Activated CD4-positive, alpha-beta T cell treated with anti-CD3 and anti-CD28 coated beads for 36 hours (primary cell): ENCODE results near the gene NFATC2. TPM values are rescaled to one million over a fixed set of nuclear protein-coding genes. Genes with fewer than 3 reads are reported as not detected.

Experiments
- ATAC-seq: fragments of 200-7000 bp; cut with Tn5 transposase; one replicate; pipeline ENCODE4 v1.10.0; 2021; ENCODE audit warnings: mild to moderate bottlenecking, moderate library complexity
- CTCF ChIA-PET: fragments of 350-600 bp; sonication (Branson Sonifier 250); formaldehyde crosslinking; loops from one replicate; lab custom pipeline; 2021; ENCODE audit warnings: antibody characterized with exemption; lab: Charles Lee
- POLR2A ChIA-PET: fragments of 350-600 bp; sonication (Branson Sonifier 250); formaldehyde crosslinking; loops from one replicate; lab custom pipeline; 2021; ENCODE audit warnings: antibody characterized with exemption, inconsistent platforms; lab: Charles Lee
- DNase-seq: peaks from one replicate; pipeline ENCODE4 v3.0.0-alpha.2; 2020
- H3K27ac Mint-ChIP-seq: one replicate; pipeline ENCODE4 v1.8.0; 2021; ENCODE audit warnings: mixed read lengths
- H3K27me3 Mint-ChIP-seq: one replicate; pipeline ENCODE4 v1.8.0; 2021; ENCODE audit warnings: mixed read lengths
- H3K36me3 Mint-ChIP-seq: one replicate; pipeline ENCODE4 v1.8.0; 2021; ENCODE audit warnings: low read depth, mixed read lengths
- H3K4me1 Mint-ChIP-seq: one replicate; pipeline ENCODE4 v1.8.0; 2021; ENCODE audit warnings: mixed read lengths
- H3K4me3 Mint-ChIP-seq: one replicate; pipeline ENCODE4 v1.8.0; 2021; ENCODE audit warnings: mild to moderate bottlenecking, moderate library complexity, mixed read lengths
- H3K9me3 Mint-ChIP-seq: one replicate; pipeline ENCODE4 v1.8.0; 2021; ENCODE audit warnings: low read depth, mixed read lengths
- intact Hi-C, 2 experiments: fragments of 100-400 bp; cut with DNase I in 1 of 2; cut with micrococcal nuclease in 1 of 2; formaldehyde crosslinking; loops; one replicate each; pipeline versions ENCODE4 v1.14.2 to v1.15.1; 2022 to 2024; cut with DNase I, micrococcal nuclease
- total RNA-seq, 2 experiments: library from RNA; stranded (reverse); gene quantifications; one replicate each; pipeline ENCODE4 v1.2.3, GENCODE V29; 2021

Gene NFATC2
- total RNA-seq, 2 experiments from 2014 or later, result 38.5 to 49.8 TPM

DNA sequence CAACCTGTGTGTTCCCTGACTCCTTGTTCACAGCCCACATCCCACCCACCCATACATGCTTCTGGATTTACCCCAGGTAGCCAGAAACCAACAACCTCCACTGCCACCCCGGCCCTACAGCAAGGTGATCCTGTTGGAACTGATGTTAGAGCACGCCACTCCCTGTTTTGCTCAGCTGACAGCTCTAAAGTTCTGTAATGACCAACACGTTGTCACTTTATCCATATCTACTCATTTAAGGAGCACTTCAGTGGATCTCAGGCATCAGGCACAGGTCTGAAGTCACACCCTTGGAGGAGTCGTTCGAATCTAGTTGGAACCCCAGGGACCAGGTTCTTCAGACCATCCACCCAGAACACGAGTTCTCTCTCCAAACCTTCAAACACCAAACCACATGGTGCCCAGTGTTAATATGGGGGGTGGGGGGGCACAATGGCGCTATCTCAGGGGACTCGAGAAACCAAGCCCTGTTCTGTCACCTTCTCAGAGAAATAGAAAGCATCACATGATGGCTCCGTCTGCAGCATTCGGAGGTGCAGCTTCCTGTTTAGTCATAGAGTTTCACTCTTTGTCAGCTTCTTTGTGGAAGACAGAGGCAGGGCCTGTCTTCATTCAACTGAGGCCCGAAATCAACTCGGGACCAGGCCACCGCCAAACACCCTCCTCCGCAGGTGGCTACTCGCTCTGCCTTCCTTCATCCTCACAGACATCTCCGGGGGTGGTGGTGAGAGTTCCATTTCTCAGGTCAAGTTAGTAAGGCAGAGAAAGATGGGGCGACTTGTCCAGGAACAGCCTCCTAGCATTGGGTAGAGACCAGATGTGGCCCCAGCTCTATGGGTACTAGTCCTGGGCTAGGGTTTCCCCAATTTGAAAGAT, 142.2 kb downstream of the NFATC2 start:
- Mint-ChIP-seq H3K4me3 (peak overlapping the region; percentile 54), H3K4me1 (peaks cover 70% of the 10 kb centered on the region), H3K27me3 (no peaks in the 10 kb centered on the region), H3K27ac (peak overlapping the region; percentile 98), H3K36me3 (peaks cover 64% of the 10 kb centered on the region), H3K9me3 (no peaks in the 10 kb centered on the region)
- CTCF ChIA-PET, result interaction anchor here (0.9 to 1.5 kb wide), 4 partner anchors 11 to 142 kb away, joined by 3 to 7 read pairs (median 4); partner anchors contain the start of gene NFATC2
- intact Hi-C loops, result loop anchor here (1.0 to 5.0 kb wide), 11 partner anchors 12 to 1063 kb away; partner anchors contain the start of gene NFATC2 (in 1 of the 2)
- POLR2A ChIA-PET, result interaction anchor here (0.7 to 1.5 kb wide), 9 partner anchors 13 to 208 kb away, joined by 3 to 7 read pairs (median 3); no protein-coding TSS in a partner anchor
- peak; percentile 69 for ATAC-seq
- DNase-seq, result peak; percentile 81

DNA sequence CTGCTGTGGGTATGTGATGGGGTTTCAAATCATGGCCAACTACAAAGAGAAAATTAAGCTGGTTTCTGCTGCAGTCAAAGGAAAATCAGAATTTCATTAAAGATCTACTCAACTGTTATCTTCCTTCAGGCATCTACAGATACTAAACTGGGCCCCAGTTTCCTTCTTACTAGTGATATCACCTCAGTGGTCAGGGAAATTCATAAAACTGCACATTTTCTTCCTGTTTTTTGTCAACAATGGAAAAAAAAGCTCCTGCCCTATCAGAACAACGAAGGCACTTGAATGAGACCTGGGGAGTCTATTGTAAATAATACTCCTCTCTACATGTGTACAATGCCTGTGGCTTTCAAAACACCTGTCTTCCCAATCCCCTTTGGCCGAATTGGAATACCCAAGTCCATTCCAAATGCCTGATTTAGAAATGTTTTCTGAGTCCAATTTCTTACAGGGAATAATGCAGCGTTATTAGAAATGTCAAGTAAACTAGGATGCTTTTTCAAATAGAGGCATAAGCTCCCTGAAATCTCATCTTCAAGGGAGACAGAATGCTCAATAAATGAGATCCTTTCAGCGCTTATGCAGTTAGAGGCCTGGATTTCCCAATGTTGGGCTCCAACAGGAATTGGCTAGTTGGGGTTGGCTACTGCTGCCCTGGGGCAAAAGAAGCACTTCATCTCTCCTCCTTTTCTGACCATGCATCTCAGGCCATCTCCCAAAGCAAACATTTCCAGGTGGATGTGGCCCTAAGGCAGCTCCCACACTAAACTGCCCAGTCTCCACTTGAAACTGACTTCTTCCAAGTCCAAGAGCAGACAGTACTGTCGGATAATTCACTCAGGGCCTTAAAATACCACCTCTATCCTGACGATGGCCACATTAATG, 143.3 kb downstream of the NFATC2 start:
- H3K9me3 Mint-ChIP-seq, result no peaks in the 10 kb centered on the region

DNA sequence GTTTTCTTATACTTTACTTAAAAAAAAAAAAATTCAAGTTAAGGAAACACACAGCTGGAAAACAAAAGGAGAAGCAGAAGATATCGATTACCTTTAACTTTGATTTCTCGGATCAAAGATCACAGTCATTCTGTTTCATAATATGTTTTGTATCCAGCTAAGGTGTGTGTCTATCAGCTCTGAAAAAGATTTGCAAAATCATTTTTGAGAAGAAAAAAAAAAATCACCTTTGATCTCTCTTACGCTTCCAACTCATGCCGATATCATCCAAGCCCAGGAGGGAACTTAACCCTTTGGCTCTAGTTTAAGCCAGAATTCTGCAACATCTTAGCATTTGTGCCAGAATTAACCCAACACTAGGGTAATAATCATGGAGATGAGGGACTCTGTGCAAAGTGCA, 144.0 kb downstream of the NFATC2 start:
- intact Hi-C loops, result no loop called here
- H3K27ac Mint-ChIP-seq, result peak overlapping the region; percentile 98
- H3K9me3 Mint-ChIP-seq, result no peaks in the 10 kb centered on the region
- ChIA-PET CTCF (interaction anchor here (1.0 to 1.9 kb wide), 2 partner anchors 9 to 127 kb away, joined by 3 to 4 read pairs; no protein-coding TSS in a partner anchor), POLR2A (interaction anchor here (0.7 kb wide), 1 partner anchor 93 kb away, joined by 3 read pairs; no protein-coding TSS in a partner anchor)
- H3K4me1 Mint-ChIP-seq, result peaks cover 57% of the 10 kb centered on the region
- no peaks in the 10 kb centered on the region for H3K27me3 Mint-ChIP-seq
- no peak for DNase-seq
- ATAC-seq, result no peak
- H3K36me3 Mint-ChIP-seq, result peaks cover 54% of the 10 kb centered on the region
- H3K4me3 Mint-ChIP-seq, result no peak overlapping the region

More for the DNA sequence above, 143.3 kb downstream of the NFATC2 start:
- ChIA-PET CTCF (interaction anchor here (0.7 to 1.9 kb wide), 5 partner anchors 10 to 417 kb away, joined by 3 to 7 read pairs (median 3); no protein-coding TSS in a partner anchor), POLR2A (interaction anchor here (0.7 to 1.5 kb wide), 6 partner anchors 11 to 143 kb away, joined by 3 to 7 read pairs (median 3); no protein-coding TSS in a partner anchor)
- intact Hi-C loops, result no loop called here
- Mint-ChIP-seq H3K27me3 (no peaks in the 10 kb centered on the region), H3K27ac (peak overlapping the region; percentile 98), H3K4me1 (peaks cover 64% of the 10 kb centered on the region), H3K4me3 (peak overlapping the region; percentile 54), H3K36me3 (peaks cover 60% of the 10 kb centered on the region)
- DNase-seq (no peak), ATAC-seq (no peak)

DNA sequence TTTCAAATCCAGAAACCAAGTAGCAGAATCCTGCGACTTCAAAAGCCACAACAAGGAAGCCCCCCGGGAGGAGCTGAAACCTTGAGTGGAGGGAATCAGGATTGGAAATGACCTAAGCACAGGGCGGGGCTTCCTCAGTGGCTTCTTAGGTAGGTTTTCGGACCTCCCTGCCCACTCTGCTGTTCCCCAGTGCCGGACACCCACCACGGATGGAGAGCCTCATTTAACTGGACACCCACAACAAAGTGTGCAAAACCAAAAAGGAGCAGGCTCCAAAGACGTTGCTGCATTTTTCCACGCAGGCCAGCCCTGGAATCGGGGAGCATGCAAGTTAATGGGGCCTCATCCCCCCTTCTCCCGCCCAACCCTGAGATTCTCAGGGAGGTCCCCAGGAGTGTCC, 144.4 kb downstream of the NFATC2 start:
- Mint-ChIP-seq H3K27me3 (no peaks in the 10 kb centered on the region), H3K27ac (no peak overlapping the region), H3K4me3 (no peak overlapping the region), H3K9me3 (no peaks in the 10 kb centered on the region), H3K4me1 (peaks cover 53% of the 10 kb centered on the region), H3K36me3 (peaks cover 52% of the 10 kb centered on the region)
- ChIA-PET CTCF (interaction anchor here (1.0 to 1.9 kb wide), 3 partner anchors 9 to 128 kb away, joined by 3 to 4 read pairs (median 3); no protein-coding TSS in a partner anchor), POLR2A (interaction anchor here (0.7 kb wide), 1 partner anchor 93 kb away, joined by 3 read pairs; no protein-coding TSS in a partner anchor)
- intact Hi-C loops, result no loop called here
- ATAC-seq (no peak), DNase-seq (no peak)

DNA sequence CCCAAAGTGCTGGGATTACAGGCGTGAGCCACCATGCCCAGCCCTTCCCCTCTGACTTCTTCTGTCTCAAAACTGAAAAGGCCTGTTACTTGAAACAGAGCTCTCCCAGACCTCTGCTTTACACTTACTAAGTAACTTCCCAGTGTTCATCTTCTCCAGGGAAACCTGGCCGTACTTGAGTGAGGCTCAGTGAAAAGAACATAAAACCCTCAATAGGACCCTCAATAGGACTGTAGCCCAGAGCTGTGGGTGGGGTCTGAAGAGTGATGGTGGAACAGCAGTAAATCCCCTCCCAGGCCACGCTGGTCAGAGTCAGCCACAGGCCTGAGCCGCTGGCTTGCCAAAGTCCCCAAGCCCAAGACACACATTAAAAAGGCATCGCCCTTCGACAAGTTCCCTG, 145.4 kb downstream of the NFATC2 start:
- intact Hi-C loops, result no loop called here
- ChIA-PET POLR2A (no interaction called here), CTCF (interaction anchor here (1.0 to 1.9 kb wide), 2 partner anchors 8 to 13 kb away, joined by 3 to 4 read pairs; no protein-coding TSS in a partner anchor)
- no peaks in the 10 kb centered on the region for H3K9me3 Mint-ChIP-seq
- H3K4me1 Mint-ChIP-seq, result peaks cover 46% of the 10 kb centered on the region
- no peak overlapping the region for H3K4me3 Mint-ChIP-seq
- DNase-seq (no peak), ATAC-seq (no peak)
- peak overlapping the region; percentile 49 for H3K27ac Mint-ChIP-seq
- peaks cover 50% of the 10 kb centered on the region for H3K36me3 Mint-ChIP-seq
- H3K27me3 Mint-ChIP-seq, result no peaks in the 10 kb centered on the region

DNA sequence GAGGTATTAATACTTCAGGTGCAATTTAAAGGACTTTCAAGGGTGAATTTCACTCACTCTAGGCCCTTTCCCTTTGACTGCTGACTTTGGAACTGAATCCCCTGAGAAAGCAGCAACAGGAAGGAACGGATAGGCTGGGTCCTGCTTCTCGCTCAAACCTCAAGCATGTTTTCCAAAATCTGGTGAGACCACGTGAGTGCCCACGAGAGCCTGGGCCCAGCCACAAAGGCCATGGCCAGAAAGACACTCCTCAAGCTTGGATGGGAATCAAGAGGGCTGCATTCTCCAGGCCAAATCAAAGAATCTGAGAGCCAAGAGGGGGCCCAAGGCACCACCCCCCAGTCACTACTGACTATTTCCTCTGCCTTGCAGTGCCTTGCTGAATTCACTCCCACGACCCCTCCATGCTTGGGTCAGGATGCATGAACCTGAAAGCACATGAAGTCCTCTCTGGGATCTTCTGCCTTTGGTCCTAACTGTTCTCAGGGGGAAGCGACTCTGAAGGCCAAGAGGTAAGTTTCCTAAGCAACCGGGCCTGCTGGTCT, 146.1 kb downstream of the NFATC2 start:
- Mint-ChIP-seq H3K4me1 (peaks cover 39% of the 10 kb centered on the region), H3K27me3 (no peaks in the 10 kb centered on the region), H3K4me3 (no peak overlapping the region), H3K27ac (no peak overlapping the region), H3K9me3 (no peaks in the 10 kb centered on the region), H3K36me3 (peaks cover 47% of the 10 kb centered on the region)
- DNase-seq (no peak), ATAC-seq (no peak)
- CTCF ChIA-PET, result interaction anchor here (1.1 kb wide), 1 partner anchor 200 kb away, joined by 4 read pairs; no protein-coding TSS in a partner anchor
- intact Hi-C loops, result no loop called here
- POLR2A ChIA-PET, result no interaction called here

DNA sequence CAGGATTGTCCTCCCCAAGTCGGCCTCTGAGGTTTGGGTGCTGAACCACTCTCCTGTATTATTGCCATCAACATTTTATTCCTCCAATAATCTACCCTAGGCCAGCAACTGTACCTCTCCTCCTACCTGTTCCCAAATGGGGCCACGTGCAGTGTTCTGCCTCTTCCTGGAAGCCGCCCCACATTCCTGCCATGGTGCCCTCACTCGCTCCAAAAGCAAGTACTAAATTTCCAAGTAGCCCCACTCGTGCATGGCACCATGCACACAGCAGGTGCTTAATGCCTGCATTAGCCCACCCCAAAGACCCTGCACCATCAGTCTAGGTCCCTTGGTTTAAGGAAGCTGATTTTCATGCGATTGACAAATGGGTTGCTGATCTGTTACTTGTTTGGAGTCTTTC, 147.8 kb downstream of the NFATC2 start:
- POLR2A ChIA-PET, result no interaction called here
- intact Hi-C loops, result no loop called here
- H3K9me3 Mint-ChIP-seq, result no peaks in the 10 kb centered on the region
- H3K4me1 Mint-ChIP-seq, result peaks cover 28% of the 10 kb centered on the region
- ATAC-seq, result no peak
- no peak for DNase-seq
- CTCF ChIA-PET, result no interaction called here
- H3K27ac Mint-ChIP-seq, result no peak overlapping the region
- H3K27me3 Mint-ChIP-seq, result no peaks in the 10 kb centered on the region
- H3K4me3 Mint-ChIP-seq, result no peak overlapping the region
- peaks cover 53% of the 10 kb centered on the region for H3K36me3 Mint-ChIP-seq

DNA sequence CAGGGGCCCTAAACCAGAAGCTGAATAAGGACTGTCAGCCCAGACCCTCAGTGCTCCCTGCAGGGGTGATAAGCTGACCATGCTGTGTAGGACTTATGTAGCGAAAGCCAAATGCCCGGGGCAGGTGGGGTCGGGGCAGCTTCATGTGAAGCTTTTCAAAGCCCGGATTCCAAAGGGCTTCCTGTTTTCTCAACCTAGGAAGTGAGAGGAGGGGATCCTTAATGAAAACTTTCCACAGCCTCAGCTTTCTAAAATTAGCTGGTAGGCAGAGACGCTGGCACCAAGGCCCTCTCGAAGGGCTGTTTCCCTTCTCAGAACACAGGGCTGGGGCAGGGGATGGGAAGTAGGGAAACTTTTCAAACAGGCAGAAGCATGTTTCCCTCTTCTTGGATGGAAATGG, 148.9 kb downstream of the NFATC2 start:
- H3K27me3 Mint-ChIP-seq, result no peaks in the 10 kb centered on the region
- H3K36me3 Mint-ChIP-seq, result peaks cover 51% of the 10 kb centered on the region
- H3K27ac Mint-ChIP-seq, result no peak overlapping the region
- ChIA-PET POLR2A (no interaction called here), CTCF (no interaction called here)
- intact Hi-C loops, result no loop called here
- H3K4me3 Mint-ChIP-seq, result no peak overlapping the region
- no peaks in the 10 kb centered on the region for H3K9me3 Mint-ChIP-seq
- DNase-seq, result no peak
- H3K4me1 Mint-ChIP-seq, result peaks cover 28% of the 10 kb centered on the region
- no peak for ATAC-seq

DNA sequence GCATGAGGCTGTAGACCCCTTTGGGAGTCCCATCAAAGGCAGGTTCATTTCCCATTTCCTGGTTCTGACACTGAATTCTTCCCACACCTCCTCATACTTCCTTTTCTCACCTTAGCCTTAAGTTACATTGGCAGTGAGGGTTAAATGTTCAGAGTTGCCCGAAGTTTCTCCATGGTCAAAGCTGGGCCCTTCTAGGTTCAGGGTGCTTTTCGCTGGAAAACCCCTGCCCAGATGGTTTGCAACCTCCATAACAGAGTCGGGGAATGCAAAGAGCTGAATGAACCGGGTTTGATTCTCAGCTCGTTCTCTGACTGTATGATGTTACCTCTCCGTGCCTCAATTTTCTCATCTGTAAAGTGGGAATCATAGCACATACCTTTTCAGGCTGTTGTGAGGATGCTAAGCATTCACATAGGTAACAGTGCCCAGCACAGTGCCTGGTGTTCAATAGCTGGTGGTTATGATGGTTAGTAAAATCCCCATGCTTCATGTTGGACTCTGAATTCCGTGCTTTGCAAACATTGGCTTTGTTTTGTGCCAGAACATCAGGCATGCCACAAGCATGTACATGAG, 149.8 kb downstream of the NFATC2 start:
- Mint-ChIP-seq H3K27me3 (no peaks in the 10 kb centered on the region), H3K4me3 (no peak overlapping the region), H3K9me3 (no peaks in the 10 kb centered on the region), H3K27ac (peak overlapping the region; percentile 25), H3K36me3 (peaks cover 51% of the 10 kb centered on the region), H3K4me1 (peaks cover 35% of the 10 kb centered on the region)
- ChIA-PET POLR2A (interaction anchor here (0.5 kb wide), 1 partner anchor 184 kb away, joined by 4 read pairs; no protein-coding TSS in a partner anchor), CTCF (interaction anchor here (1.5 kb wide), 1 partner anchor 230 kb away, joined by 5 read pairs; no protein-coding TSS in a partner anchor)
- no peak for DNase-seq
- ATAC-seq, result no peak
- intact Hi-C loops, result no loop called here

DNA sequence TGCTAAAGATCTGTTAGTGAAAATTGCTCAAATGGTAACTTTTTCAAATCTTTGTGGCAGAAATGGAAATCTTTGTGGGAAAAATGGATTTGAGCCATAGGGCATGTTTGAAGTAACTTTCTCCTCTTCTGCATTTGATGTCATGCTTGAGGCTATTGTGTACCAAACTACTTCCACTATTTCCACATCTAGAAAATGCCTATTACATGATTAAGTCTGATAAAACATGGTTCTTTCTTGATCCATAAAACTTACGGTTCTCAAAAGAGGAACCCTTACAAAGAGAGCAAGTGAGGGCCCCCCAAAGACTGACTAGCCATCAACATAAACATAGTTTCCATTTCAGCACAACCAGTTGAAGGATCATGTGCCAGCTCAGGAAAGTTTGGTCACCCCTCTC, 150.6 kb downstream of the NFATC2 start:
- Mint-ChIP-seq H3K4me3 (no peak overlapping the region), H3K27me3 (no peaks in the 10 kb centered on the region), H3K9me3 (no peaks in the 10 kb centered on the region), H3K27ac (no peak overlapping the region), H3K36me3 (peaks cover 48% of the 10 kb centered on the region), H3K4me1 (peaks cover 41% of the 10 kb centered on the region)
- intact Hi-C loops, result no loop called here
- ChIA-PET CTCF (interaction anchor here (1.5 kb wide), 1 partner anchor 231 kb away, joined by 5 read pairs; no protein-coding TSS in a partner anchor), POLR2A (no interaction called here)
- no peak for ATAC-seq
- DNase-seq, result no peak
